Measurements from ENCODE around the gene STX1A. TPM values are rescaled to one million over a fixed set of nuclear protein-coding genes. Genes with fewer than 3 reads are reported as not detected.

Gene STX1A
- total RNA-seq, 2 experiments from 2014 or later: 16.6 to 16.8 TPM

DNA sequence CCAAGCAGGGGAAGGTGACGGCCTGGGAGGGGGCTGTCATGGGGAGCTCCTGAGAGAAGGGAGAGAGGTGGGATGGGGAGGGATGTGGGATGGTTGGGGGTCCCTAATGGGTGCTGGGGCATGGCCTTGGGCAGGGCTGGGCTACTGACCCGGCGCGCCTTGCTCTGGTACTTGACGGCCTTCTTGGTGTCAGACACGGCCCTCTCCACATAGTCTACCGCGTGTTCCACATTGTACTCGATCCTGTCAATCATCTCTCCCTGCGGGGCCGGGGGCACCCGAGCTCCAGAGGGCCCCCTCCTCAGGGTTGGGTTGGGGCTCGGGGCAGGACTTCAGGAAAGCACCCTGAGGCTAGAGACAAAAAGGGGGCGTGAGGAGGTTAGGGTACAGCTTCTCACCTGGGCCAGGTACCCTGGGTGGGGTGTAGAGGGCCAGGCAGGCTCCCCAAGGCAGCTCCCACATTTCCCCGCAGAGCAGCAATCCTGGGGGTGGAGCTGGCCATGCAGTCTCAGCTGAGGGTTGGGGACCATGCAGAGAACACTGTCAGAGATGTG, 18.8 kb downstream of the STX1A start:
- H3K36me3 Mint-ChIP-seq (ENCODE audit: low read depth): peaks cover 41% of the 10 kb centered on the region
- H3K27ac Mint-ChIP-seq: no peak overlapping the region
- ATAC-seq (no peak), DNase-seq (no peak)
- H3K4me1 Mint-ChIP-seq: peaks cover 5% of the 10 kb centered on the region
- ChIA-PET POLR2A (interaction anchor here (1.4 kb wide), 1 partner anchor 15 kb away, joined by 5 read pairs; no protein-coding TSS in a partner anchor), CTCF (interaction anchor here (0.9 to 4.0 kb wide), 8 partner anchors 9 to 94 kb away, joined by 3 to 21 read pairs (median 9); partner anchors contain the start of gene STX1A)
- H3K4me3 Mint-ChIP-seq: no peak overlapping the region
- H3K27me3 Mint-ChIP-seq: no peaks in the 10 kb centered on the region
- no peaks in the 10 kb centered on the region for H3K9me3 Mint-ChIP-seq (ENCODE audit: low read depth)
- intact Hi-C loops (cut with DNase I, micrococcal nuclease): no loop called here

DNA sequence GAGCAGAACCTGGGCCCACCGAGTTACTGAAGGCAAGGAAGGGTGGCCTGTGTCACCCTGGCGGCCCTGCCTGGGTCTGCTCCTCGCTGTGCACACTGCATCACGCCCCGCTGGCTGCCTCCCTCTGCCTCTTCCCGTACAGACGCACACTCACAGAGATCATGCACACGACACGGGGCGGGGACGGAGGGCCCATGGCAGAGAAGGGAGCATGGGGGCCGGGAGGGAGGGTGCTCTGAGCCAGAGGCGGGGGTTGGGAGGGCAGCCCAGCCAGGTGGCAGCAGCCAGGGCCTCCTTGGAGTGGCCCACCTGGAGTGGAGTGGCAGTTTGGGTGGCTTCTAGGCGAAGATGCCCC, 19.4 kb downstream of the STX1A start:
- H3K9me3 Mint-ChIP-seq (ENCODE audit: low read depth): no peaks in the 10 kb centered on the region
- intact Hi-C loops (cut with DNase I, micrococcal nuclease): no loop called here
- H3K4me1 Mint-ChIP-seq: peaks cover 5% of the 10 kb centered on the region
- DNase-seq (no peak), ATAC-seq (no peak)
- H3K27ac Mint-ChIP-seq: no peak overlapping the region
- H3K27me3 Mint-ChIP-seq: no peaks in the 10 kb centered on the region
- H3K4me3 Mint-ChIP-seq: no peak overlapping the region
- peaks cover 44% of the 10 kb centered on the region for H3K36me3 Mint-ChIP-seq (ENCODE audit: low read depth)
- ChIA-PET POLR2A (no interaction called here), CTCF (interaction anchor here (1.1 to 2.3 kb wide), 4 partner anchors 25 to 93 kb away, joined by 3 to 13 read pairs (median 4); no protein-coding TSS in a partner anchor)

DNA sequence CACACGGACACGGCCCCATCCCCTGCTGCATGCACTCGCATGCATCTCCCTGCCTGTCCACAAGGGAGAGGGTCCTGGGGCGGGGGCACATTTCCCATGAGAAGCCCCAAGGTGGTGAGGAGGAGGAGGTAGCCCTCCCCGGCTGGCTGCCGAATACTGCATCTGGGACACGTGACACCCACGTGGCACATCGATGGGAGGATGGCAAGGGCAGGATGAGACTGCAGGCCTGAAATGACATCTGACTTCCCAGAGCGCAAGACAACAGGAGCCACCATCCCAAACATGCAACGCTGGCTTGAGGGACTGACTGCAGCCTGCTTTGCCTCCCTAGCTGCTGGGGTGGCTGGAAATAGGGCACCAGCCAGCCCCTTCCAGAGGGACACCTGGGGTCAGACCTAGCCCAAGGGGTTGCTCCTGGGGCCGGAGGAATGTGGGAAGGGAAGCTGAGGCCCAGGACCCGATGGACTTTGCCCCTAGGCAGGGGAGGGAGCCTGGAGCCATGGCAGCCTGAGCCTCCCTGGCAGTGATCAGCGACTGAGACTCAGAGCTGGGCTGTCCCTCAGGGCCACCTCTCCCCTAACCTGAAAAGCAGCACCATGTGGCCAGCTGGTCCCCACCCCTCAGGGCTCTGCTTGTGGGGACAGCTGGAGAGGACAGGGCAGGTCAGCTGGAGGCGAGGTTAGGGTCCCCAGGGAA, 19.9 kb downstream of the STX1A start:
- Mint-ChIP-seq H3K36me3 (ENCODE audit: low read depth) (peaks cover 47% of the 10 kb centered on the region), H3K9me3 (ENCODE audit: low read depth) (no peaks in the 10 kb centered on the region), H3K27me3 (no peaks in the 10 kb centered on the region), H3K4me3 (no peak overlapping the region), H3K4me1 (peaks cover 5% of the 10 kb centered on the region), H3K27ac (no peak overlapping the region)
- no peak for DNase-seq
- ATAC-seq: no peak
- CTCF ChIA-PET: interaction anchor here (1.7 kb wide), 1 partner anchor 25 kb away, joined by 5 read pairs; no protein-coding TSS in a partner anchor
- intact Hi-C loops (cut with DNase I, micrococcal nuclease): no loop called here
- POLR2A ChIA-PET: interaction anchor here (0.6 kb wide), 1 partner anchor 11 kb away, joined by 3 read pairs; no protein-coding TSS in a partner anchor

DNA sequence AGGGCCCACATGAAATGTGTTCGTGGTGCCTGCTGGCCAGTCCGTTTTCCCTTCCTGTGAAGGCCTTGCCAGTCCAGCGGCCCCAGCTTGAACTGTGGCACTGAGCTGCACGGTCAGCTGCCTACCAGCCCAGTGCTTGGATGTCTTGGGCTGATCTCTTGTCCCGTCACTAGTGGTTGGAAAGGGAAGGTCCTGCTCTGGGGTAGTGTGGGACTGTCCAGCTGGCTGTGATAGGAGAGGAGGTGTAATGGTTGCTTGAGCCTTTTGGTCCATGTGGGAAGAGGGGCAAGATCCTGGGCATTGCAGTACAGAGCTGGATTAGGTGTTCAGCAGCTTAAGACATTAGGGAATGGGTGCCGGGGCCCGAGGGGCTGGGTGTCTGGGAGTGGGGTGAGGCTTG, 21.1 kb downstream of the STX1A start:
- Mint-ChIP-seq H3K27me3 (no peaks in the 10 kb centered on the region), H3K27ac (no peak overlapping the region)

DNA sequence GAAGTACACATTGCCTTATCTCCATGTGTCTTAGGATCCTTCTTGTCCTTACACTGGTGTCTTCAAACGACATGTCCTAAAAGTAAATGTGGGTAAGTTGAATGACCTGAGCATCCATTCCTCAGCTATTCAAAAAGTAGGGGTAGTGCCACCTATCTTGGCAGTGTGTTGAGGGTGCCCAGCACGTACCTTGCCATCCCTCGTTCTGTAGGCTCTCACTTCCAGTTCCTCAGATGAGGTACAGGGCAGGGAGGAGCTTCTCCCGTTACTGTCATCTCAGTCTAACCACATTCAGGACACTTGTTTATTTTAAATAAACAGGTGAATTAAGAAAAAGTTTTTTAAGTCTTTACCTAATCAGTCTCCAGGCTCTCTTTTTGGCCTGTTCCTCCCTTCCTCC, 23.1 kb downstream of the STX1A start:
- H3K4me1 Mint-ChIP-seq: no peaks in the 10 kb centered on the region
- no peak overlapping the region for H3K4me3 Mint-ChIP-seq
- no peaks in the 10 kb centered on the region for H3K9me3 Mint-ChIP-seq (ENCODE audit: low read depth)
- H3K27me3 Mint-ChIP-seq: no peaks in the 10 kb centered on the region
- DNase-seq (no peak), ATAC-seq (no peak)
- intact Hi-C loops (cut with DNase I, micrococcal nuclease): no loop called here
- H3K36me3 Mint-ChIP-seq (ENCODE audit: low read depth): peaks cover 48% of the 10 kb centered on the region
- CTCF ChIA-PET: interaction anchor here (0.9 to 2.1 kb wide), 5 partner anchors 9 to 90 kb away, joined by 3 to 6 read pairs (median 4); partner anchors contain the start of gene VPS37D
- POLR2A ChIA-PET: interaction anchor here (1.0 kb wide), 1 partner anchor 10 kb away, joined by 6 read pairs; no protein-coding TSS in a partner anchor
- no peak overlapping the region for H3K27ac Mint-ChIP-seq

More for the DNA sequence above, 21.1 kb downstream of the STX1A start:
- DNase-seq (no peak), ATAC-seq (no peak)
- intact Hi-C loops (cut with DNase I, micrococcal nuclease): no loop called here
- H3K9me3 Mint-ChIP-seq (ENCODE audit: low read depth): no peaks in the 10 kb centered on the region
- peaks cover 51% of the 10 kb centered on the region for H3K36me3 Mint-ChIP-seq (ENCODE audit: low read depth)
- ChIA-PET POLR2A (interaction anchor here (0.6 to 0.7 kb wide), 3 partner anchors 15 to 26 kb away, joined by 3 to 4 read pairs (median 3); partner anchors contain the start of genes BUD23, DNAJC30 and STX1A), CTCF (interaction anchor here (0.8 to 1.9 kb wide), 2 partner anchors 27 to 74 kb away, joined by 3 to 8 read pairs; partner anchors contain the start of gene MLXIPL)
- peaks cover under 1% of the 10 kb centered on the region for H3K4me1 Mint-ChIP-seq
- H3K4me3 Mint-ChIP-seq: no peak overlapping the region

DNA sequence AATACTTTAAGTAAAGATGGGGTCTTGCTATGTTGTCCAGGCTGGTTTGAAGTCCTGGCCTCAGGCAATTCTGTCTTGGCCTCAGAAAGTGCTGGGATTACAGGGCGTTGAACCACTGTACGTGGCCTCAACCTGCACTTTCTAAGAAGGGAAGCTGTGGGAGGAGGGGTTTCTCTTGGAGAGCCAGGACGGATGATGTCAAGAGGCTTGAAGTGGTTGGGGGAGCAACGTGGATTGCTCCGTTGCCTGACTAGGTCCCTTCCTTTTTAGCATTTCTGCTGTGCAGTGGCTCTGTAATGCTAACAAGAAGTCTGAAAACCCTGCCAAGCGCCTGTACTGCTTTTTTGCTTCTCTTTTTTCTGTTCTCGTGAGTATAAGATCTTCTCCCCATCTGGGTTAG, 28.8 kb downstream of the STX1A start:
- H3K27ac Mint-ChIP-seq: no peak overlapping the region
- CTCF ChIA-PET: interaction anchor here (1.1 to 2.5 kb wide), 2 partner anchors 11 to 84 kb away, joined by 3 to 17 read pairs; no protein-coding TSS in a partner anchor
- H3K4me1 Mint-ChIP-seq: peaks cover 15% of the 10 kb centered on the region
- ATAC-seq: no peak
- no peaks in the 10 kb centered on the region for H3K9me3 Mint-ChIP-seq (ENCODE audit: low read depth)
- DNase-seq: no peak
- no peaks in the 10 kb centered on the region for H3K27me3 Mint-ChIP-seq
- intact Hi-C loops (cut with DNase I, micrococcal nuclease): no loop called here
- H3K36me3 Mint-ChIP-seq (ENCODE audit: low read depth): peaks cover 48% of the 10 kb centered on the region
- H3K4me3 Mint-ChIP-seq: no peak overlapping the region
- POLR2A ChIA-PET: no interaction called here

DNA sequence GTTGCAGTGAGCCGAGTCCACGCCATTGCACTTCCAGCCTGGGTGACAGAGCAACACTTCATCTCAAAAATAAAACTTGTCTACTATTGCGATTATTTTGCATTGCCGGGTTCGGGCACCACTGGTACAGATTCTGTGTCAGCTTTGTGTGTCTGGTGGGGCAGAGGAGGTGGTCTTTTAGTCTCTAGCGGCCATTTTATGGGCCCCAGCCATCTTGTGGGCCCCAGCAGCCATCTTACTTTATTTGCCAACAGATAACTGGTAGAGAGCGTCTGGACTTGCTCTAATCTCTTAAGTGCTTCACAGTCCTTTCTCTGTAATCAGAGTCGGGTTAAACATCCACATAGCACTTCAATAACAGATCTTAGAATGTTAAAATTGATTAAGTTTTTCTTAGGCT, 31.2 kb downstream of the STX1A start:
- Mint-ChIP-seq H3K4me3 (no peak overlapping the region), H3K36me3 (ENCODE audit: low read depth) (peaks cover 40% of the 10 kb centered on the region), H3K9me3 (ENCODE audit: low read depth) (no peaks in the 10 kb centered on the region), H3K27ac (no peak overlapping the region), H3K27me3 (no peaks in the 10 kb centered on the region), H3K4me1 (peaks cover 25% of the 10 kb centered on the region)
- POLR2A ChIA-PET: no interaction called here
- intact Hi-C loops (cut with DNase I, micrococcal nuclease): no loop called here
- DNase-seq (no peak), ATAC-seq (no peak)
- CTCF ChIA-PET: interaction anchor here (1.2 kb wide), 1 partner anchor 37 kb away, joined by 3 read pairs; no protein-coding TSS in a partner anchor

DNA sequence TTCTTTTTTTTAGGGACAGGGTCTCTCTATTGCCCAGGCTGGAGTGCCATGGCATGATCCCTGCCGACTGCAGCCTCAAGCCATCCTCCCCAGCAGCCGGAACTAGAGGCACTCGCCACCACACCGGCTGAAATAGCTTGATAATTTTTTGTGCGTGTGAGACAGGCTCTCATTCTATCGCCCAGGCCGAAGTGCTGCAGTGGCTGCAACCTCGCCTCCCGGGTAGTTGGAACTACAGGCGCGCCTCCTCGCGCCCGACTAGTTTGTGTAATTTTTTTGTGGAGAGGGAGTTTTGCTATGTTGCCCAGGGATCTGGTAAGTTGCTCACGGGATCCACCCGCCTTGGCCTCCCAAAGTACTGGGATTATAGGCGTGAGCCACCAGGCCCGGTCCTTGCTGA, 34.2 kb downstream of the STX1A start:
- ChIA-PET POLR2A (interaction anchor here (0.6 kb wide), 1 partner anchor 33 kb away, joined by 3 read pairs; no protein-coding TSS in a partner anchor), CTCF (no interaction called here)
- DNase-seq: no peak
- Mint-ChIP-seq H3K27ac (no peak overlapping the region), H3K4me3 (peak overlapping the region; percentile 89), H3K4me1 (peaks cover 44% of the 10 kb centered on the region), H3K9me3 (ENCODE audit: low read depth) (no peaks in the 10 kb centered on the region), H3K36me3 (ENCODE audit: low read depth) (peaks cover 42% of the 10 kb centered on the region), H3K27me3 (no peaks in the 10 kb centered on the region)
- intact Hi-C loops (cut with DNase I, micrococcal nuclease): no loop called here
- ATAC-seq: no peak

DNA sequence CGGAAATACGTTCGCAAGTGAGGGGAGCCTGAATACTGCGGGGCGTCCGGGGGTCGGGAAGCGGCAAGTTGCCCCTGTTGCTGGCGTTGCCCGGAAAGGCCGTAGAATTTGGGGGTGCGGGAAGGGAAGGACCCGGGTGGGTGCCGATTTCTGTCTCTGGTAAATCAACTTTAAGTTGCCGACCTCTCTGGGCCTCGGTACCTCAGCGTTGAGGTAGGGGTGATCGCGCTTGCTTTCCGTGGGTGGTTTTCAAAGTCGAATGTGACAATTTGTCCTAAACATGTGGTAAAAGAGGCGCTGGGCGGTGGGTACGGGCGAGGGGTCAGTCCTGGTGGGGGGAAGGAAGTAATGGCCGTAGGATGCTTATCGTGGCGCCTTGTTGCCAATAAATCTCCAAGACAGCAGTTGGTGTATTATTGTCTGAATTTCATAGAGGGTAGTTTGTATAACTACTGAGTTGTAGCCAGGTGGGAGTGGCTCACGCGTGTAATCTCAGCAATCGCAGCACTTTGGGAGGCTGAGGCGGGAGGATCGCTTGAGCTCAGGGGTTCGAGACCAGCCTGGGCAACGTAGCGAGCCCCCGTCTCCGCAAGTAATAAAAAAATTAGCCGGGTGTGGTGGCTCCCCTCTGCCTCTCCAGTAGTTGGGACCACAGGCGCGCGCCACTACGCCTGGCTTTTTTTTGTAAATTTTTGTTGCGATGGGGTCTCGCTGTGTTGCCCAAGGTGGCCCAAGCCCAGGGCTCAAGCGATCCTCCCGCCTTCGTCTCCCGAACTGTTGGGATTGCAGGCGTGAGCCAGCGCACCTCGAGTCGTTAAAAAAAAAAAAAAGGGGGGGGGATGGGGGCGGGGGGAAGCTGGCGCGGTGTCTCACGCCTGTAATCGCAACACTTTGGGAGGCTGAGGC, 35.4 kb downstream of the STX1A start:
- Mint-ChIP-seq H3K4me3 (peak overlapping the region; percentile 89), H3K27ac (peak overlapping the region; percentile 96), H3K27me3 (no peaks in the 10 kb centered on the region), H3K36me3 (ENCODE audit: low read depth) (peaks cover 43% of the 10 kb centered on the region), H3K4me1 (peaks cover 47% of the 10 kb centered on the region), H3K9me3 (ENCODE audit: low read depth) (no peaks in the 10 kb centered on the region)
- POLR2A ChIA-PET: interaction anchor here (0.5 to 1.3 kb wide), 3 partner anchors 14 to 365 kb away, joined by 3 to 4 read pairs (median 3); no protein-coding TSS in a partner anchor
- ATAC-seq (no peak), DNase-seq (peak; percentile 27)
- intact Hi-C loops (cut with DNase I, micrococcal nuclease): loop anchor here (1.0 to 5.0 kb wide), 12 partner anchors 17 to 855 kb away; partner anchors contain the start of genes BCL7B (in 2 of the 2), STX1A (in 2 of the 2), ABHD11 (in 1 of the 2) and BAZ1B (in 1 of the 2)
- CTCF ChIA-PET: interaction anchor here (1.5 kb wide), 1 partner anchor 14 kb away, joined by 3 read pairs; no protein-coding TSS in a partner anchor

DNA sequence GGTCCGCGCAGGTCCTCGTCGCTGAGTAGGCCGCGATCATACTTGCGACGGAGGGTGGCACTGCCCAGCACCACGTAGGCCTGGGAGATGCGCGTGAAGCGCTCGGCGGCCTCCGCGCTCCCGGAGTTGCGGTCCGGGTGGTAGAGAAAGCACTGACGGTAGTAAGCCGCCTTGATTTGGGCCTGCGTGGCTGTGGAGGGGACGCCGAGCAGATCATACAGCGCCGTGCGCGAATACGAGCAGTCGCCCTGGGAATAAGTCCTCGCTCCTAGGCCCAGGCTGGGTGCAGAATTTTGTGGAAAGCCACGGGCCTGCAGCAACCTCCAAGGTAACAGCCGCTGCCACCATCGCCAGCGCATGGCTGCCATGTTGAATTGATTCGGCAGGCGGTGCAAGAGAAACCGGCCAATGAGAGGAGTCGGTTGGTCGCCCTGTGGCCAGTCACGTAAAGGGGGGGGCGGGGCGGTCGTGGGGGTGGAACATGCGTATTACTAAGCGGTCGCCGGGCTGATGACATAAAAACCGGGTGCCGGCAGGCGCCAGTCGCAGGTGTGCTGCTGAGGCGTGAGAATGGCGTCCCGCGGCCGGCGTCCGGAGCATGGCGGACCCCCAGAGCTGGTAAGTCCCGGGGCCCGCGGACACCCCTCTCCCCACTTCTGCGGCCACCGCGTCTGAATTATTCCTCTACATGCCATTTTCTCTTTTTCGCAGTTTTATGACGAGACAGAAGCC, 36.2 kb downstream of the STX1A start, which contains the start of the genes BUD23 and DNAJC30:
Gene BUD23, plus strand, starts transcription at position 542 of the 732 bp plus-strand sequence. Its CDS starts 29 bp downstream, at position 571.
Gene DNAJC30, minus strand, starts transcription at position 398 of the 732 bp plus-strand sequence. Its CDS starts 30 bp downstream, at position 368.
- CTCF ChIA-PET: no interaction called here
- peaks cover 40% of the 10 kb centered on the region for H3K4me1 Mint-ChIP-seq
- H3K27ac Mint-ChIP-seq: peak within 1 kb of the TSS; percentile 96
- peak; percentile 98 for ATAC-seq
- H3K27me3 Mint-ChIP-seq: no peaks in the 10 kb centered on the region
- POLR2A ChIA-PET: interaction anchor here (0.5 to 1.3 kb wide), 2 partner anchors 15 to 364 kb away, joined by 3 to 4 read pairs; no protein-coding TSS in a partner anchor
- H3K36me3 Mint-ChIP-seq (ENCODE audit: low read depth): peaks cover 43% of the 10 kb centered on the region
- intact Hi-C loops (cut with DNase I, micrococcal nuclease): loop anchor here (1.0 to 5.0 kb wide), 12 partner anchors 16 to 854 kb away; partner anchors contain the start of genes BCL7B (in 2 of the 2), STX1A (in 2 of the 2), ABHD11 (in 1 of the 2) and BAZ1B (in 1 of the 2)
- no peaks in the 10 kb centered on the region for H3K9me3 Mint-ChIP-seq (ENCODE audit: low read depth)
- H3K4me3 Mint-ChIP-seq: peak within 1 kb of the TSS; percentile 89
- DNase-seq: peak; percentile 99
